GM19351 (cell line): Measurements from ENCODE around the gene MITF.

Source experiments
- ATAC-seq: cut with Tn5 transposase; IDR thresholded peaks from one replicate; pipeline ENCODE4 v1.9.1; 2021; ENCODE audit warnings: mild to moderate bottlenecking, moderate library complexity; ENCODE audit not compliant: unreplicated experiment

MITF gene, protein sequence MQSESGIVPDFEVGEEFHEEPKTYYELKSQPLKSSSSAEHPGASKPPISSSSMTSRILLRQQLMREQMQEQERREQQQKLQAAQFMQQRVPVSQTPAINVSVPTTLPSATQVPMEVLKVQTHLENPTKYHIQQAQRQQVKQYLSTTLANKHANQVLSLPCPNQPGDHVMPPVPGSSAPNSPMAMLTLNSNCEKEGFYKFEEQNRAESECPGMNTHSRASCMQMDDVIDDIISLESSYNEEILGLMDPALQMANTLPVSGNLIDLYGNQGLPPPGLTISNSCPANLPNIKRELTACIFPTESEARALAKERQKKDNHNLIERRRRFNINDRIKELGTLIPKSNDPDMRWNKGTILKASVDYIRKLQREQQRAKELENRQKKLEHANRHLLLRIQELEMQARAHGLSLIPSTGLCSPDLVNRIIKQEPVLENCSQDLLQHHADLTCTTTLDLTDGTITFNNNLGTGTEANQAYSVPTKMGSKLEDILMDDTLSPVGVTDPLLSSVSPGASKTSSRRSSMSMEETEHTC

DNA sequence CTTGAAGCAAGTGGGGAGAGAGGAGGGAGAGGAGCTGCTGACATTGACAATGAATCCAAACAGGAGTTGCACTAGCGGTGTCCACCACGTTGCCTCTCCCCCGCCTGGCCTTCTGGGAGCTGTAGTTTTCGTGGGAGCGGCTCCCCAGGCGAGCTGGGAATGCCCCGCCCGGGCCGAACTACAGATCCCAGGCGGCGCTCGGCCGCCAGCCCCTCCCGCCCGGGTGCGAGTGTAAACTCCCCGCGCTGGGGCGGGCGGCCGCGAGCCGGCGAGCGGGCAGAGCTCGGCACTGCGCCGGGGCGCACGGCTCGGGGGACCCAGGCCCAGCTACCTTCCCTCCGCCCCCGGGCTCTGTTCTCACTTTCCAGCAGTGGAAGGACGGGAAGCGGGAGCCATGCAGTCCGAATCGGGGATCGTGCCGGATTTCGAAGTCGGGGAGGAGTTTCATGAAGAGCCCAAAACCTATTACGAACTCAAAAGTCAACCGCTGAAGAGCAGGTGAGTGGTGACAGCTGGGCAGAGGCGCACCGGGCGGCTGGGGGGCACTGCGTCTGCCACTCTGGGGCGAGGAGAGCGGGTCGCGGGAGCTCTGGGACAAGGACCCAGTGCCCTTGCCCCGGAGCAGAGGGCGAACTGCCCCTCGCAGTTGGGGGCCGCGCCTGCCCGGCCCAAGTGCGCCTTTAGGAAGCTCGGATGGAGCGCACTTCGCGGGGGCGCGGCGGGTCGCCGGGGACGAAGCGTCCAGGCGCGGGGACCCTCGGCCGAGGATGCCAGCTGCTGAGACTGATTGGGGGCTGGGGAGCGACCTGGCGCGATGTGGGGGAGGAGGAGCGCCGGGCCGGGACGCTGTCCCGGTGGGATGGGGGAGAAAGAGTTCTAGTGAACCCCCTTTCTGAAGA, at the start of gene MITF:
MITF (plus strand) TSS at position 261 of the 899 bp plus-strand sequence; CDS start at position 395, 134 bp downstream.
- peak; percentile 97 for ATAC-seq

GRCh38 chr3:69691860-69692259, 47.4 kb upstream of the MITF start:
- no peak for ATAC-seq

DNA sequence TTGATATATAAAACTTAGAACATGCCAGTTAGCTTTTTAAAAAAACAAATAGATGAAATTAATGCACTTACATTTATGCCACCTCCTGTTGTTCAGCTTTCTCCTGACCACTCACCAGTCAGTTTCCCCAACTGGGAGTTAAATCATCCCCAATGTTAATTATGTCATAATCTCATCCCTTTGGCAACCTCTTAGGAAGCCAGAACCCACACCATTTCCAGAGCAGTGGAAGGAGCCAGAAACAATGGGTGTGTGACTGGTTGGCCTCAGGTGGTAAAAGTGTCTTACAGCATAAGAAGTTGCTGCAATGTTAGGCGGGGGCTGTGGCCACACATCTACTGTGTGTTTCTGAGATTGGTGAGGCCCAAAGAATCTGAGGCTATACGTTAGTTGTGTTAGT, 46.5 kb upstream of the MITF start:
- no peak for ATAC-seq

- ATAC-seq: no peak
These were observed 43.8 kb upstream of the MITF start for GRCh38 chr3:69695443-69695842.

DNA sequence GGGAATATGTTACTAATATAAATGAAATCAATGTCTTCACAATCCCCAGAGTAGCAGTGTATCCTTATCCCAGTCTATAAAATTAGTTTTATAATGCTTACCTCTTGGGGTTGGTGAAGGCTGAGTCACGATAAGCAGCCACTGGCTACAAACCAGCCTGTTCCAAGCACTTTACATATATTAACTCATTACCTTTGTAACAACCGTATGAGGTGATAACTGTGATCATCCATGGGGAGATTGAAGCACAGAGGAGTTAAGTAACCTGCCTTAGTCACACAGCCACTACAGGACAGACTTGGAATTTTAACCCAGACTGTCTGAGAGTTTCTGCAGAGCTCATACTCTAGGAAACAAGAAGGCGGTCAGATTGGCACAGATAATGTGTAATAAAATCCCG, 43.3 kb upstream of the MITF start:
- ATAC-seq: no peak

DNA sequence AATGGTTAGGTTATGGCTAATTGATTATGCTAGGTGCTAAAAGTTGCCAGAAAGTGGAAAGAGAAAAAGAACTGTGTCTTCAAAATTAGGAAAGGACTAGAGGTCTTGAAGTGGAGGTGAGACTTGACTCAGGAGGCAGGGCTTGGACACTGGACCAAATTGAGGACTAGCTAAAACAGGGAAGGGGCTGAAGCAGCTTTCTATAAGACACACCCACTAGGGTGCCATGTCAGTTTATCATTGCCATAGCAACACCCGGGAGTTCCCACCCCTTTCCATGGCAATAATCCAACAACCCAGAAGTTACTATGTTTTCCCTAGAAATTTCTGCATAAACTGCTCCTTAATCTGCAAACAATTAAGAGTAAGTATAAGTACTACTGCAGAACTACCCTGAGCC, 42.9 kb upstream of the MITF start:
- ATAC-seq: no peak

- no peak for ATAC-seq
These were observed 41.9 kb upstream of the MITF start for GRCh38 chr3:69697381-69697780.

DNA sequence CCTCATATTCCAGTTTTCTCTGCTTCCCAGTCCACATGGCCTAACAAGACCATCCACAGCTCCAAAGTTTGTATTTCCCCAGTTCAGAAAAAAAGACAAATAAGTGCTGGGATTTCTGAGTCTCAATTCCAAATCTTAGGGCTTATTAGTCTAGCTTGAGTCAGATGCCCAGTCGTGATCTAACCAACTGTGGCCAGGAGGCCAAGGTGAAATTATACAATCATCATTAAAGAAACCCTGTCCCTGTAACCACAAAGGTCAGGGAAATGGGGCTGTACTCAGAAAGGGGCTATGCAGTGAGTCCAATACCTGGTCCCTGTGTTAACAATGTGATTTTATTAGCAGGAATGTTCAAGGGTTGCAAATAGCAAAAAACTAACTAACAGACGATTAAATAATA, 40.5 kb upstream of the MITF start:
- no peak for ATAC-seq

GRCh38 chr3:69699183-69699582, 40.1 kb upstream of the MITF start:
- no peak for ATAC-seq

GRCh38 chr3:69700949-69701348, 38.3 kb upstream of the MITF start:
- ATAC-seq: no peak

- no peak for ATAC-seq
These were observed 28.9 kb upstream of the MITF start for GRCh38 chr3:69710153-69710977.

- no peak for ATAC-seq
These were observed 27.0 kb upstream of the MITF start for GRCh38 chr3:69712269-69712668.

DNA sequence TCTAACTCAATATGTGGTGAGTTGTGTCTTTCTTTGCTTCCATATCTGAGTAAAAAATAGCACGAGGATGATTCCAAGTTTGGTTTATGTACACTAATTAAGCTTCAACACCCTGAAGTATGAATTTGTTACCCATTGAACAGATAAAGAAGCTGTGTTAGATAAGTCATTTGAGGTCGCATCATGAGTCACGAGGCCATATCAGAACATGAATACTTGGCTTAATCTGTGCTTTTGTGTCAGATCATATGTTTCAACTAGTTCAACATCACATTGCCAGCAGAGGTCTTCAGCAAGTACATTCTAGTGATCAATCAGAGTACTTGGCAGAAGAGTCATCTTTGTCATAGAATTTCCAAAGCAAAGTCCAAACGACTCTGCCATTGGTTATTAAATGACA, 26.3 kb upstream of the MITF start:
- no peak for ATAC-seq

- no peak for ATAC-seq
These were observed 24.1 kb upstream of the MITF start for GRCh38 chr3:69715204-69715603.

- no peak for ATAC-seq
These were observed 23.1 kb upstream of the MITF start for GRCh38 chr3:69716119-69716518.

- no peak for ATAC-seq
These were observed 20.2 kb upstream of the MITF start for GRCh38 chr3:69718866-69719586.

GRCh38 chr3:69719587-69720122, 19.6 kb upstream of the MITF start:
- ATAC-seq: no peak

GRCh38 chr3:69720824-69721223, 18.4 kb upstream of the MITF start:
- ATAC-seq: no peak

- ATAC-seq: no peak
These were observed 15.9 kb upstream of the MITF start for GRCh38 chr3:69723389-69723788.
